ENCODE data around the gene FZR1.

DNA sequence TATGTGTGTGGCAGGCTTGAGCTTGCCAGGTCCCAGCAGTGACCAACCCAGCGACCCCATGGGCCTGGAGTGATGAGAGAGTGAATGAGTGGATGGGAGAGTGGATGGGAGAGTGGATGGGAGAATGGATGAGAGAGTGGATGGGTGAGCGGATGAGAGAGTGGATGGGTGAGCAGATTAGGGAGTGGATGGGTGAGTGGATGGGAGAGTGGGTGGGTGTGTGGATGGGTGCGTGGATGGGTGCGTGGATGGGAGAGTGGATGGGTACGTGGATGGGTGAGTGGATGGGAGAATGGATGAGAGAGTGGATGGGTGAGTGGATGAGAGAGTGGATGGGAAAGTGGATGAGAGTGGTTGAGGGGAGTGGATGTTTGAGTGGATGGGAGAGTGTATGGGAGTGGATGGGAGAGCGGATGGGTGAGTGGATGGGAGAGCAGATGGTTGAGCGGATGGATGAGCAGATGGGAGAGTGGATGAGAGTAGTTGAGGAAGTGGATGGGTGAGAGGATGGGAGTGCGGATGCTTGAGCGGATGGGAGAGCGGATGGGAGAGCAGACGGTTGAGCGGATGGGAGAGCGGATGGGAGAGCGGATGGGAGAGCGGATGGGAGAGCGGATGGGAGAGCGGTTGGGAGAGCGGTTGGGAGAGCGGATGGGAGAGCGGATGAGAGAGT is 22.6 kb downstream of the FZR1 start:
- TF ChIP-seq, protein P1, sequence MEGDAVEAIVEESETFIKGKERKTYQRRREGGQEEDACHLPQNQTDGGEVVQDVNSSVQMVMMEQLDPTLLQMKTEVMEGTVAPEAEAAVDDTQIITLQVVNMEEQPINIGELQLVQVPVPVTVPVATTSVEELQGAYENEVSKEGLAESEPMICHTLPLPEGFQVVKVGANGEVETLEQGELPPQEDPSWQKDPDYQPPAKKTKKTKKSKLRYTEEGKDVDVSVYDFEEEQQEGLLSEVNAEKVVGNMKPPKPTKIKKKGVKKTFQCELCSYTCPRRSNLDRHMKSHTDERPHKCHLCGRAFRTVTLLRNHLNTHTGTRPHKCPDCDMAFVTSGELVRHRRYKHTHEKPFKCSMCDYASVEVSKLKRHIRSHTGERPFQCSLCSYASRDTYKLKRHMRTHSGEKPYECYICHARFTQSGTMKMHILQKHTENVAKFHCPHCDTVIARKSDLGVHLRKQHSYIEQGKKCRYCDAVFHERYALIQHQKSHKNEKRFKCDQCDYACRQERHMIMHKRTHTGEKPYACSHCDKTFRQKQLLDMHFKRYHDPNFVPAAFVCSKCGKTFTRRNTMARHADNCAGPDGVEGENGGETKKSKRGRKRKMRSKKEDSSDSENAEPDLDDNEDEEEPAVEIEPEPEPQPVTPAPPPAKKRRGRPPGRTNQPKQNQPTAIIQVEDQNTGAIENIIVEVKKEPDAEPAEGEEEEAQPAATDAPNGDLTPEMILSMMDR (IDR thresholded peaks at IDR 0.05), result no peak
- TF ChIP-seq POLR2A (IDR thresholded peaks at IDR 0.05) (no peak), EP300 (IDR thresholded peaks at IDR 0.05) (no peak)
